ENCODE results near the gene BEX5.
"Not testable (repeated sequence)": the region's sequence is repeated elsewhere in the genome, so short reads cannot be mapped to it uniquely, and the experiment has no call there.

Gene BEX5

DNA sequence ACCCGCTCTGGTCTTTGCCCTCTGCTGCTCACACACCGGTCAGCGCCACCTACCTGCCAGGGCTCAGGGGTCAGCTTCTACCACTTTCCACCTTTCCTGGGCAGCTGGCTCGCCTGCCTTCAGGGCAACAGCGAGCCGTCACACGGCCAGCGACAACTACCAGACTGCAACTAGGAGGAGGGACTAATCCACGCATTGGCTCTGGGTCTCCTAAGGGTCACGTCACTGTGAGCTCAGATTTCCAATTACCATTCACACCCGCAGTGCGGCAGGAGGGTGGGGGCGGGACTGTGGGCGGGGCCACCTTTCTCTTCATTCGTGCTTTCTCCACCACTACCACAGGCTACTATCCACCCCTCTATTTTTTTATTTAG lies at the start of gene BEX5:
TSS of gene BEX5 (minus strand) at position 172 of the 374 bp plus-strand sequence. CDS start 1,712 bp downstream, outside the sequence.
- DNase-seq, result peak; percentile 49 to 52

DNA sequence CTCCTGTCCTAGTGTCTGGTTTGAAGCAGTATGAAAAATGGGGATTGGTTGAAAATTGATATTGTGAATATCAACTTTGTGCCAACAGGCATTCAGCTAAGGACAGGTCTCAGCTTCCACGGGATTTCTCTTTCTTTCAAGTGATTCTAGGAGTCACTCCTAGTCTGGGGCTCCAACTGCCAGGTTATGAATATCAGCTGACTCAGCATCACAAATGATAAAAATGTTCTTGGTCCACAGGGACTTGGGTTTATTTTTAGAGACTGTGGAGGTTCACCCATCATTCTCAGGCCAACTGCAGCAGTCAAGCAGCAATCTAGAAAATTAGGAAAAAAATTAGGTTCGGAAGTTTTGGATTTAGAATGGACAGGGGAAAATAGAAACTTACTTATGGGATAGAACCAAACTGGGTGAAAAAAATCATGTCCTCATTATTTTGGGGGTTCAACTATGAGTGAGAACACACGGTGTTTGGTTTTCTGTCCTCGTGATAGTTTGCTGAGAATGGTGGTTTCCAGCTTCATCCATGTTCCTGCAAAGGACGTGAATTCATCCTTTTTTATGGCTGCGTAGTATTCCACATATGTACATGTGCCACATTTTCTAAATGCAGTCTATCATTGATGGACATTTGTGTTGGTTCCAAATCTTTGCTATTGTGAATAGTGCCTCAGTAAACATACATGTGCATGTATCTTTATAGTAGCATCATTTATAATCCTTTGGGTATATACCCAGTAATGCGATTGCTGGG lies 30.4 kb upstream of the BEX5 start:
- DNase-seq, result no peak

GRCh38 chrX:102154900-102155805 lies 624 bp downstream of the BEX5 start:
- DNase-seq, result peak; percentile 7 to 17

- DNase-seq, result peak; percentile 1 to 3
These were observed 1.4 kb downstream of the BEX5 start for GRCh38 chrX:102154218-102154860.

- DNase-seq, result not testable (repeated sequence)
These were observed 13.5 kb downstream of the BEX5 start, which contains the start of gene TCEAL6 for GRCh38 chrX:102142274-102142673. Gene TCEAL6, minus strand, starts transcription at chrX:102142481.

DNA sequence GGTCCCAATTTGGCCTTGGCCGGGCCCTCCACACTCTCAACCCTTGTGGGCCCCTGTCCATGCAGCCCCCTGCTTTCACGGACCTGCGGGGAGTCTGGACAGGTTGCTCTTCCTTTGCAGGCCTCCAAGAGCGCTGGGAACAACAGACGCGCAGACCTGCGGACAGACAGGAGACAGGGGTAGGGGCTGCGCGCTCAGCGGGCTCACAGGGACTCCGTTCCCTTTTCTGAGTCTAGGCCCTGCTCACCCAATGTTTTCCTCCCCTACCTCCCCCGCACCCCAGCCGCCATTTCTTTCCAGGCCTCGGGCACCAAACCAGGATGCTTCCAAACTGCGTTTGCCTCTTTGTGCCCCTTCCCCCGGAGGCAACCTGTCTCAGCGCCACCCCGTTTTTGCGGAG lies 14.1 kb downstream of the BEX5 start:
- DNase-seq, result not testable (repeated sequence)

DNA sequence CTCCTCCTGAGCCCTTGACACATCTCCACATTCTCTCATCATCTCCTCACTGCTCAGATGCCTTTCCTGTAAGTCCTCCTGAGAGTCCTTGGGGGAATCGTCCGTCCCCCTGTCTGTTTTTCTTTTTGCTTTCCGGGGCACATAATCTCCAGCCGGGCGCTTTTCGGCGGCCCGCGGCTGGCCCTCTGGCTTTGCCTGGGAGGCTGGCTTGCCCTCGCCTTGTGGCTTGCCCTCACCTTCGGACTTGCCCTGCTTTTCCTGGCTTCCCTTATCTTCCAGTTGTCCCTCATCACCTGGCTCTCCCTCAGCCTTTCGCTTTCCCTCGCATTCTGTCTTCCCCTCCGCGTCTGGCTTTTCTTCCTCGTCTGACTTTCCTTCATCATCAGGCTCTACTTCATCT lies 14.9 kb downstream of the BEX5 start:
- DNase-seq, result not testable (repeated sequence)

GRCh38 chrX:102138064-102138463 lies 17.7 kb downstream of the BEX5 start:
- no peak for DNase-seq

GRCh38 chrX:102129473-102129872 lies 26.3 kb downstream of the BEX5 start:
- DNase-seq, result no peak

DNA sequence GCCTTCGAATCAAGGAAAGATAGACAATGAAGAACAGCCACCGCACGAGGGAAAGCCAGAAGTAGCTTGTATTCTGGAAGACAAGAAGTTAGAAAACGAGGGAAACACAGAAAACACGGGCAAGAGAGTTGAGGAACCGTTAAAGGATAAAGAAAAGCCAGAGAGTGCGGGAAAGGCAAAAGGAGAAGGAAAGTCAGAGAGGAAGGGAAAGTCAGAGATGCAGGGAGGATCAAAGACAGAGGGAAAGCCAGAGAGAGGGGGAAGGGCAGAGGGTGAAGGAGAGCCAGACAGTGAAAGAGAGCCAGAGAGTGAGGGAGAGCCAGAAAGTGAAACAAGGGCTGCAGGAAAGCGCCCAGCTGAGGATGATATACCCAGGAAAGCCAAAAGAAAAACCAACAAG lies 28.9 kb downstream of the BEX5 start:
- DNase-seq, result no peak

DNA sequence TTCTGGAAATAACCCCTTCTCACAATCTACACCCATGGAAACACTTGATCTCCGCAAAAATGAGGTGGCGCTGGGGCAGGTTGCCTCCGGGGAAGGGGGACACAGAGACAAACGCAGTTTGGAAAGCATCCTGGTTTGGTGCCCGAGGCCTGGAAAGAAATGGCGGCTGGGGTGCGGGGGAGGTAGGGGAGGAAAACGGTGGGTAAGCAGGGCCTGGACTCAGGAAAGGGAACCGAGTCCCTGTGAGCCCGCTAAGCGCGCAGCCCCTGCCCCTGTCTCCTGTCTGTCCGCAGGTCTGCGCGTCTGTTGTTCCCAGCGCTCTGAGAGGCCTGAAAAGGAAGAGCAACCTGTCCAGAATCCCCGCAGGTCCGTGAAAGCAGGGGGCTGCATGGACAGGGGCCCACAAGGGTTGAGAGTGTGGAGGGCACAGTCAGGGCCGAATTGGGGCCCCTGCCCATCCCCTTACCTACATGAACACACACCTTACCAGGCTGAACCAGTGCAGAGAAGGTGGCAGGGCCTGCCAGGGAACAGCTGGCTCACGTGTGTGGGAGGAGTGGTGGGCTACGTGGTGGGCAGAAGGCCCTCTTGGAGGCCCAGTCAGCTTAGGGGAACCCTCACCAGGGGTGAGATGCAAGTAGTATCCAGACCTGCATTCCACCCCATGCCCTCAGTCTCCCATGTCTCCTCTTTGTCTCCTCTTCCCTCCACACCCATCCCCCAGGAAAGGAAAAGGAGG lies 29.5 kb downstream of the BEX5 start:
- DNase-seq, result not testable (repeated sequence)

DNA sequence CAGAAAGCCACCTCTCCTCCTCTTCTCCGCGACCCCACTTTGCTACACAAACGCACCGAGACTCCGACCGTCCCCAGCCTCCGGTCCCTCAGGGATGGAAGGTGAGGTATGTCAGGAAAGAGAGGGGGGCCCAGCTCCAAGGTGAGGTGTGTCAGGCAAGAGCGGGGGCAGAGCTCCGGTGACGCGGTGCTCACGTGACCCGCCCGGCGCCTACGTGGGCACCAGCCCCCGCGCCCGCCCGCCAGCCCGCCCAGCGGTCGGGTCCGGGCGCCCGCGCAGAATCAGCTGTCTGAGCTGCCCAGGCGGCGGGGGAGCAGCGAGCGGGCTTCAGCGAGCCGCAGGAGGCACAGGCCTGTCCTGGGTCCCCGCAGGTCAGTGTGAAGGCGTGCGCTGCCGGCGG lies 30.3 kb downstream of the BEX5 start, which contains the start of gene TCEAL2:
TSS of gene TCEAL2 (plus strand) at position 244 of the 400 bp plus-strand sequence. CDS start 1,152 bp downstream, outside the sequence.
- peak; percentile 9 to 18 for DNase-seq

GRCh38 chrX:102125014-102125413 lies 30.8 kb downstream of the BEX5 start:
- not testable (repeated sequence) for DNase-seq

DNA sequence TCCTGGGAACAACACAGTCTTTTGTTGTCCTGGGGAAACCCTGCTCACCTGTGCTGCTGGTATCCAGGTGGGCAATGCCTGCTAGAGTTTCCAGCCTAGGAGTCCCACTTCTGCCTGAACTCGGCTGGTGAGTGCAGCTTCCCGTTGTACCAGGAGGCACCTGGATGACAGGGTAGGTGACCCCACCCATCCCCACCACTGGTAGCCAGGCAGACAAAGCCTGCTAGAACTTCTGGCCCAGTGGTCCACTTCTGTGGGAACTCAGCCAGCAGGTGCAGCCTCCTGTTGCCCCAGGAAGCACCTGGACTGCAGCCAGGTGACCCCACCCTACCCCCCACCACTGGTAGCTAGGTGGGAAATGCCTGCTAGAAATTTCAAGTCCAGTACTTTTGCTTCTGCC lies 40.0 kb downstream of the BEX5 start:
- DNase-seq, result no peak

- DNase-seq, result no peak
These were observed 42.4 kb downstream of the BEX5 start for GRCh38 chrX:102113367-102113766.
